RWPE1 (cell line): ENCODE measurements around the gene AKNAD1.
"Not testable (repeated sequence)": the region's sequence is repeated elsewhere in the genome, so short reads cannot be mapped to it uniquely, and the experiment has no call there.

Experiments used
- CTCF ChIA-PET: fragments of 350-600 bp; sonication (Branson Sonifier 250); formaldehyde crosslinking; extraction: SDS; loops from one replicate; lab custom pipeline; 2021; lab: Yijun Ruan, JAX
- POLR2A ChIA-PET: fragments of 400-600 bp; formaldehyde crosslinking; extraction: SDS; loops from one replicate; lab custom pipeline; 2020; ENCODE audit warnings: antibody characterized with exemption; ENCODE audit not compliant: low non-redundant PET; lab: Yijun Ruan, JAX
- DNase-seq: peaks from one replicate; pipeline ENCODE4 v3.0.0; 2012; ENCODE audit warnings: low spot score
- H3K27ac ChIP-seq: fragments of 450-650 bp; 2 replicates; pipeline ENCODE4 v1.5.1; 2017
- CTCF ChIP-seq: fragments of 450-650 bp; conservative IDR thresholded peaks from 2 replicates; pipeline ENCODE4 v1.5.1; 2017; ENCODE audit warnings: low read depth, mild to moderate bottlenecking

Gene AKNAD1

GRCh38 chr1:108803548-108803947, 53.3 kb downstream of the AKNAD1 start:
- TF ChIP-seq CTCF, result no peak
- H3K27ac ChIP-seq, result no peak overlapping the region
- no peak for DNase-seq
- ChIA-PET CTCF (no interaction called here), POLR2A (no interaction called here)

DNA sequence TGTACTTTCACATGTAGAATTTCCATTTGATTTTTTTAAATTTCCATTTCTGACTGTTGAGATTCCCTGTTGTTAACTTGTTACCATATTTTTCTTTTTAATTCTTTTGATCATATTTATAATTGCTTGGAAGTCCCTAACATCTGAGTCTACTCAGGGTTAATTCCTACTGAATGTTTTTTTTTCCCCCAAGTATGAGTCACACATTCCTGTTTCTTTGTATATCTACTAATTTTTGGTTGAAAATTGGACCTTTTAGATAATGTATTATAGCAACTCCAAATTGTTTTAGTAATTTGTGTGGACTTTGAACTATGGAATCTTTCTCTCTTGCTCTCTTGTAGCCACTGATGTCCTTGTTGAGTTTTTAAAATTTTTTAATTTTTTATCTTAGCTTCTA, 55.8 kb downstream of the AKNAD1 start:
- no peak overlapping the region for H3K27ac ChIP-seq
- no peak for DNase-seq
- CTCF ChIA-PET, result interaction anchor here (0.6 kb wide), 1 partner anchor 26 kb away, joined by 5 read pairs; no protein-coding TSS in a partner anchor
- POLR2A ChIA-PET, result no interaction called here
- TF ChIP-seq CTCF, result no peak

GRCh38 chr1:108799001-108799400, 57.9 kb downstream of the AKNAD1 start:
- ChIA-PET POLR2A (no interaction called here), CTCF (no interaction called here)
- DNase-seq, result no peak
- no peak overlapping the region for H3K27ac ChIP-seq
- TF ChIP-seq CTCF, result no peak

DNA sequence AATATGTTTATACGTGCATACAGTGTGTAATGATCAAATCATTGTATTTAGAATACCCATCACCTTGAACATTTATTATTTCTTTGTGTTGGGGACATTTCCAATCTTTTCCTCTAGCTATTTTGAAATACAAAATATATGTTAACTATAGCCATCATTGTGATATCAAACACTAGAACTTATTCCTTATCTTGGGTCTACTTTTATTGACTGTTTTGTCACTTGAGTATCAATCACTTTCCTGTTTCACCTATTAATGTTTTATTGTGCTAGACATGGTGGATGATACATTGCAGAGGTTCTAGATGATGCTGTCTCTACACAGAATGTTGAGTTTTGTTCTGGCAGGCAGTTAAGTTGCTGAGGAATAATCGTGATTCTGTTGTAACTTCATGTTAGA, 64.5 kb downstream of the AKNAD1 start:
- CTCF ChIA-PET, result no interaction called here
- no peak for TF ChIP-seq CTCF
- no peak for DNase-seq
- no peak overlapping the region for H3K27ac ChIP-seq
- POLR2A ChIA-PET, result interaction anchor here (0.6 kb wide), 1 partner anchor 97 kb away, joined by 6 read pairs; no protein-coding TSS in a partner anchor

GRCh38 chr1:108791790-108792189, 65.1 kb downstream of the AKNAD1 start:
- no peak for TF ChIP-seq CTCF
- CTCF ChIA-PET, result no interaction called here
- POLR2A ChIA-PET, result no interaction called here
- no peak overlapping the region for H3K27ac ChIP-seq
- no peak for DNase-seq

- no peak for DNase-seq
- POLR2A ChIA-PET, result no interaction called here
- TF ChIP-seq CTCF, result no peak
- CTCF ChIA-PET, result no interaction called here
- H3K27ac ChIP-seq, result no peak overlapping the region
These were observed 71.0 kb downstream of the AKNAD1 start for GRCh38 chr1:108785880-108786279.

DNA sequence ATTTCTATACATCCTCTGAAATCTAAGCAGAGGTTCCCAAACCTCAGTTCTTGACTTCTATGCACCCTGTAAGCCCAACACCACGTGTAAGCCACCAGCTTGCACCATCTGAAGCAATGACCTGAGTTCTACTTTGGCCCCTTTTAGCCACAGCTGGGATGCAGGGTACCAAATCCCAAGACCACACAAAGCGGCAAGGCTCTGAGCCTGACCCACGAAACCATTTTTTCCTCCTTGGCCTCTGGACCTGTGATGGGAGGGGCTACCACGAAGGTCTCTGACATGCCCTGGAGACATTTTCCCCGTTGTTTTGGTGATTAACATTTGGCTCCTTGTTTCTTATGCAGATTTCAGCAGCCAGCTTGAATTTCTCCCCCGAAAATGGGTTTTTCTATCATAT, 71.6 kb downstream of the AKNAD1 start:
- POLR2A ChIA-PET, result no interaction called here
- no peak for TF ChIP-seq CTCF
- CTCF ChIA-PET, result no interaction called here
- DNase-seq, result no peak
- no peak overlapping the region for H3K27ac ChIP-seq

DNA sequence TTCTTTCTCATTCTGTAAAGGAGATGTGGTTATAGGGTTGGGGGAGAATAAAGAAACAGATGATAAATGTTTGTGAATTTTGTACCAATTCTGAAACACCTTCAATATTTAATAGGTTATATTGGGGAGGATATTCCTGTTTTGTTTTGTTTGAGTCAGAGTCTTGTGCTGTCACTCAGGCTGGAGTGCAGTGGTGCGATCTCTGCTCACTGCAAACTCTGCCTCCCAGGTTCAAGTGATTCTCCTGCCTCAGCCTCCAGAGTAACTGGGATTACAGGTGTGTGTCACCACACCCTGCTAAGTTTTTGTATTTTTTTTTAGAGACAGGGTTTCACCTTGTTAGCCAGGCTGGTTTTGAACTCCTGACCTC, 75.3 kb downstream of the AKNAD1 start:
- DNase-seq, POLR2A ChIA-PET, H3K27ac ChIP-seq: not testable (repeated sequence)
- CTCF ChIA-PET, result interaction anchor here (0.7 kb wide), 1 partner anchor 20 kb away, joined by 4 read pairs; no protein-coding TSS in a partner anchor
